ENCODE data around the gene ADCY4.

The ADCY4 gene

GRCh38 chr14:24367514-24368211, 32.8 kb upstream of the ADCY4 start, which contains the start of gene NFATC4:
TSS of gene NFATC4 (plus strand) at chr14:24368184. CDS start at chr14:24368341, 157 bp downstream.
- Histone ChIP-seq H3K4me3 (ENCODE audit: insufficient read depth, low read length, poor library complexity, severe bottlenecking) (peak within 1 kb of the TSS; percentile 47), H3K4me2 (ENCODE audit: low read depth, low read length, poor library complexity, severe bottlenecking) (peak within 1 kb of the TSS; percentile 79), H3K27me3 (ENCODE audit: low read length) (no peaks in the 10 kb centered on the region), H3K9me3 (ENCODE audit: insufficient read depth, low read length) (no peaks in the 10 kb centered on the region), H2AFZ (ENCODE audit: low read depth, low read length, severe bottlenecking) (peak within 1 kb of the TSS; percentile 82), H3K9me2 (replicated peaks; ENCODE audit: insufficient read depth, low read length) (no peaks in the 10 kb centered on the region), H4K20me1 (ENCODE audit: low read depth, low read length) (no peaks in the 10 kb centered on the region), H3K79me2 (ENCODE audit: insufficient read depth, low read length) (no peaks in the 10 kb centered on the region), H3K27ac (ENCODE audit: low read depth, low read length) (peak within 1 kb of the TSS; percentile 78), H3K9ac (ENCODE audit: low read length) (peak within 1 kb of the TSS; percentile 52), H3F3A (ENCODE audit: insufficient read depth) (peaks cover 4% of the 10 kb centered on the region), H3K36me3 (ENCODE audit: low read length) (no peaks in the 10 kb centered on the region)
- no peak for TF ChIP-seq CTCF (IDR thresholded peaks at IDR 0.05; ENCODE audit: insufficient read depth, low read length, poor library complexity, severe bottlenecking)
- TF ChIP-seq EZH2phosphoT487 (conservative IDR thresholded peaks at IDR 0.05; ENCODE audit: low read length), result no peak

GRCh38 chr14:24366721-24367513, 32.0 kb upstream of the ADCY4 start:
- peak overlapping the region; percentile 47 for H3K4me3 ChIP-seq (ENCODE audit: insufficient read depth, low read length, poor library complexity, severe bottlenecking)
- peak overlapping the region; percentile 52 for H3K9ac ChIP-seq (ENCODE audit: low read length)
- no peaks in the 10 kb centered on the region for H3K36me3 ChIP-seq (ENCODE audit: low read length)
- H3K4me2 ChIP-seq (ENCODE audit: low read depth, low read length, poor library complexity, severe bottlenecking), result peak overlapping the region; percentile 79
- H3K79me2 ChIP-seq (ENCODE audit: insufficient read depth, low read length), result no peaks in the 10 kb centered on the region
- H3K9me3 ChIP-seq (ENCODE audit: insufficient read depth, low read length), result no peaks in the 10 kb centered on the region
- no peaks in the 10 kb centered on the region for H3K27me3 ChIP-seq (ENCODE audit: low read length)
- no peaks in the 10 kb centered on the region for H3K9me2 ChIP-seq (replicated peaks; ENCODE audit: insufficient read depth, low read length)
- peak overlapping the region; percentile 78 for H3K27ac ChIP-seq (ENCODE audit: low read depth, low read length)
- TF ChIP-seq CTCF (IDR thresholded peaks at IDR 0.05; ENCODE audit: insufficient read depth, low read length, poor library complexity, severe bottlenecking) (no peak), EZH2phosphoT487 (conservative IDR thresholded peaks at IDR 0.05; ENCODE audit: low read length) (no peak)
- H2AFZ ChIP-seq (ENCODE audit: low read depth, low read length, severe bottlenecking), result peak overlapping the region; percentile 82
- H4K20me1 ChIP-seq (ENCODE audit: low read depth, low read length), result no peaks in the 10 kb centered on the region
- peaks cover 4% of the 10 kb centered on the region for H3F3A ChIP-seq (ENCODE audit: insufficient read depth)

GRCh38 chr14:24366413-24366720, 31.5 kb upstream of the ADCY4 start:
- Histone ChIP-seq H4K20me1 (ENCODE audit: low read depth, low read length) (no peaks in the 10 kb centered on the region), H3K4me3 (ENCODE audit: insufficient read depth, low read length, poor library complexity, severe bottlenecking) (peak overlapping the region; percentile 47), H3K4me2 (ENCODE audit: low read depth, low read length, poor library complexity, severe bottlenecking) (peak overlapping the region; percentile 79), H3F3A (ENCODE audit: insufficient read depth) (peaks cover 4% of the 10 kb centered on the region), H3K27me3 (ENCODE audit: low read length) (no peaks in the 10 kb centered on the region), H3K79me2 (ENCODE audit: insufficient read depth, low read length) (no peaks in the 10 kb centered on the region), H3K36me3 (ENCODE audit: low read length) (no peaks in the 10 kb centered on the region), H2AFZ (ENCODE audit: low read depth, low read length, severe bottlenecking) (peak overlapping the region; percentile 82), H3K9ac (ENCODE audit: low read length) (peak overlapping the region; percentile 52), H3K27ac (ENCODE audit: low read depth, low read length) (peak overlapping the region; percentile 78), H3K9me2 (replicated peaks; ENCODE audit: insufficient read depth, low read length) (no peaks in the 10 kb centered on the region), H3K9me3 (ENCODE audit: insufficient read depth, low read length) (no peaks in the 10 kb centered on the region)
- TF ChIP-seq CTCF (IDR thresholded peaks at IDR 0.05; ENCODE audit: insufficient read depth, low read length, poor library complexity, severe bottlenecking) (no peak), EZH2phosphoT487 (conservative IDR thresholded peaks at IDR 0.05; ENCODE audit: low read length) (no peak)
